Panc1 (cell line): ENCODE results near the gene SARS1. TPM values are rescaled to one million over a fixed set of nuclear protein-coding genes. Genes with fewer than 3 reads are reported as not detected.

Experiments used
- ATAC-seq: fragments of 200-7000 bp; cut with Tn5 transposase; 2 replicates; pipeline ENCODE4 v1.9.1; 2020; ENCODE audit warnings: mild to moderate bottlenecking, moderate library complexity
- BruUV-seq: library from RNA; stranded (reverse); fragments of 400-500 nt; replicated peaks from 2 replicates; lab custom pipeline; 2021; lab: Mats Ljungman, UMichigan
- CTCF ChIA-PET: fragments of 300-600 bp; sonication (Branson Sonifier 250); formaldehyde crosslinking; loops from one replicate; lab custom pipeline; 2022; ENCODE audit warnings: antibody characterized with exemption; lab: Charles Lee
- POLR2A ChIA-PET: fragments of 300-600 bp; sonication (Branson Sonifier 250); formaldehyde crosslinking; loops from one replicate; lab custom pipeline; 2022; ENCODE audit warnings: antibody characterized with exemption; lab: Charles Lee
- DNase-seq: peaks from one replicate; pipeline ENCODE4 v3.0.0-alpha.2; 2010; ENCODE audit warnings: low read depth, low spot score
- H3K27ac ChIP-seq: 2 replicates; pipeline ENCODE4 v1.5.1; 2011; ENCODE audit warnings: mild to moderate bottlenecking, low read length, inconsistent platforms
- H3K27me3 ChIP-seq: fragments of 200-500 bp; sonication (Bioruptor generic); 2 replicates; pipeline ENCODE4 v1.6.0; 2014; ENCODE audit warnings: low read length, inconsistent platforms; ENCODE audit not compliant: control insufficient read depth, insufficient read depth
- H3K36me3 ChIP-seq: fragments of 200-500 bp; sonication (Bioruptor generic); 2 replicates; pipeline ENCODE4 v1.5.1; 2014; ENCODE audit warnings: inconsistent platforms, mild to moderate bottlenecking, low read length, moderate library complexity; ENCODE audit not compliant: control insufficient read depth, insufficient read depth
- H3K4me1 ChIP-seq: 2 replicates; pipeline ENCODE4 v1.5.1; 2011; ENCODE audit warnings: inconsistent platforms, mild to moderate bottlenecking, low read length, moderate library complexity; ENCODE audit not compliant: control insufficient read depth, insufficient read depth
- H3K4me3 ChIP-seq, 2 experiments: 2 replicates each; pipeline ENCODE4 v1.5.1; 2011 to 2012; ENCODE audit warnings: low read depth in 2 of 2, low read length in 2 of 2, mild to moderate bottlenecking in 2 of 2, inconsistent platforms in 1 of 2, moderate library complexity in 1 of 2
- H3K9me3 ChIP-seq: fragments of 200-500 bp; sonication (Bioruptor generic); 2 replicates; pipeline ENCODE4 v1.5.1; 2014; ENCODE audit warnings: low read depth, mild to moderate bottlenecking, inconsistent platforms, low read length, moderate library complexity; ENCODE audit not compliant: control insufficient read depth, insufficient read depth
- POLR2AphosphoS5 ChIP-seq: IDR thresholded peaks from 2 replicates; pipeline ENCODE4 v1.6.1; 2012; ENCODE audit warnings: mild to moderate bottlenecking, low read depth, low read length, moderate library complexity
- SIN3A ChIP-seq: IDR thresholded peaks from 2 replicates; pipeline ENCODE4 v1.6.1; 2012; ENCODE audit warnings: low read depth, mild to moderate bottlenecking, low read length, moderate library complexity, borderline replicate concordance; ENCODE audit not compliant: insufficient read depth
- TCF7L2 ChIP-seq: IDR thresholded peaks from 2 replicates; pipeline ENCODE4 v1.6.1; 2011; ENCODE audit warnings: mild to moderate bottlenecking, low read depth, low read length, inconsistent platforms
- in situ Hi-C: cut with HindIII; loops from 2 replicates; pipeline ENCODE4 v1.10.0; 2016; ENCODE audit warnings: low sequenced_read_pairs, low pct_unique_long_range_greater_than_20kb
- intact Hi-C: fragments of 100-400 bp; cut with micrococcal nuclease; formaldehyde crosslinking; loops from one replicate; pipeline ENCODE4 v1.10.0; 2022; ENCODE audit not compliant: unreplicated experiment
- total RNA-seq: library from RNA; stranded (reverse); gene quantifications from one replicate; pipeline ENCODE4 v1.2.1, GENCODE V29; 2021; ENCODE audit not compliant: unreplicated experiment
- TF ChIP-seq, protein P1 (sequence below): fragments of 450-650 bp; IDR thresholded peaks from 2 replicates; pipeline ENCODE4 v1.5.1; 2017; ENCODE audit warnings: mild to moderate bottlenecking
- TF ChIP-seq, protein P2 (sequence below), 2 experiments: IDR thresholded peaks; 2 replicates each; pipeline ENCODE4 v1.6.1; 2011 to 2012; ENCODE audit warnings: low read depth in 2 of 2, control low read depth in 1 of 2, low read length in 1 of 2, mild to moderate bottlenecking in 1 of 2, moderate library complexity in 1 of 2; ENCODE audit not compliant: insufficient read depth in 1 of 2

Gene SARS1
- total RNA-seq, 1 experiment from 2014 or later: 115 TPM

DNA sequence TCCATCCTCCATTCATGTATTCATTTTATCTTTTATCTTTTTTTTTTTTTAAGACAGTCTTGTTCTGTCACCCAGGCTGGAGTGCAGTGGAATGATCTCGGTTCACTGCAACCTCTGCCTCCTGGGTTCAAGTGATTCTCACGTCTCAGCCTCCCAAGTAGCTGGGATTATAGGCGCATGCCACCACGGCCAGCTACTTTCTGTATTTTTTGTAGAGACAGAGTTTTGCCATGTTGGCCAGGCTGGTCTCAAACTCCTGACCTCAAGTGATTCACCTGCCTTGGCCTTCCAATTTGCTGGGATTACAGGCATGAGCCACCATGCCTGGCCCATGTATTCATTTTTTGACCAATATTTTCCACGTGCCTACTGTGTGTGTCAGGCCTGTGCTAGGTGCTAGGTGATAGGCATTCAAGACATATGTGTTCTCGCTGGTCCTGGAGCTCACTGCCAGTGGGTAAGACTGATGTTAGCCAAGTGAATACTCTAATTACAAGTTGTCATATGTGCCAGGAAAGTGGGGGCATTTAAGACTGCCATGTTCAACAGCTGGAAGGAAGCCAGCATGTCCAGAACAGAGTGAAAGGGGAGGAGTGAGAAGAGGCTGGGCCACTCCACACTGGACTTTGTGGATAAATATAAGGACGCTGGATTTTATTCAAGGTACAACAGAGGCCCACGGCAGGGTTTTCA, 30.3 kb downstream of the SARS1 start:
- Histone ChIP-seq H3K4me1 (peaks cover 2% of the 10 kb centered on the region), H3K27me3 (no peaks in the 10 kb centered on the region), H3K27ac (no peak overlapping the region), H3K4me3 (no peak overlapping the region), H3K36me3 (no peaks in the 10 kb centered on the region), H3K9me3 (no peaks in the 10 kb centered on the region)
- no TSS peak for BruUV-seq
- in situ Hi-C loops: no loop called here
- intact Hi-C loops: no loop called here
- TF ChIP-seq POLR2AphosphoS5: no peak
- TF ChIP-seq TCF7L2: no peak
- TF ChIP-seq, protein P1, sequence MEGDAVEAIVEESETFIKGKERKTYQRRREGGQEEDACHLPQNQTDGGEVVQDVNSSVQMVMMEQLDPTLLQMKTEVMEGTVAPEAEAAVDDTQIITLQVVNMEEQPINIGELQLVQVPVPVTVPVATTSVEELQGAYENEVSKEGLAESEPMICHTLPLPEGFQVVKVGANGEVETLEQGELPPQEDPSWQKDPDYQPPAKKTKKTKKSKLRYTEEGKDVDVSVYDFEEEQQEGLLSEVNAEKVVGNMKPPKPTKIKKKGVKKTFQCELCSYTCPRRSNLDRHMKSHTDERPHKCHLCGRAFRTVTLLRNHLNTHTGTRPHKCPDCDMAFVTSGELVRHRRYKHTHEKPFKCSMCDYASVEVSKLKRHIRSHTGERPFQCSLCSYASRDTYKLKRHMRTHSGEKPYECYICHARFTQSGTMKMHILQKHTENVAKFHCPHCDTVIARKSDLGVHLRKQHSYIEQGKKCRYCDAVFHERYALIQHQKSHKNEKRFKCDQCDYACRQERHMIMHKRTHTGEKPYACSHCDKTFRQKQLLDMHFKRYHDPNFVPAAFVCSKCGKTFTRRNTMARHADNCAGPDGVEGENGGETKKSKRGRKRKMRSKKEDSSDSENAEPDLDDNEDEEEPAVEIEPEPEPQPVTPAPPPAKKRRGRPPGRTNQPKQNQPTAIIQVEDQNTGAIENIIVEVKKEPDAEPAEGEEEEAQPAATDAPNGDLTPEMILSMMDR: no peak
- TF ChIP-seq SIN3A: no peak
- TF ChIP-seq, protein P2, sequence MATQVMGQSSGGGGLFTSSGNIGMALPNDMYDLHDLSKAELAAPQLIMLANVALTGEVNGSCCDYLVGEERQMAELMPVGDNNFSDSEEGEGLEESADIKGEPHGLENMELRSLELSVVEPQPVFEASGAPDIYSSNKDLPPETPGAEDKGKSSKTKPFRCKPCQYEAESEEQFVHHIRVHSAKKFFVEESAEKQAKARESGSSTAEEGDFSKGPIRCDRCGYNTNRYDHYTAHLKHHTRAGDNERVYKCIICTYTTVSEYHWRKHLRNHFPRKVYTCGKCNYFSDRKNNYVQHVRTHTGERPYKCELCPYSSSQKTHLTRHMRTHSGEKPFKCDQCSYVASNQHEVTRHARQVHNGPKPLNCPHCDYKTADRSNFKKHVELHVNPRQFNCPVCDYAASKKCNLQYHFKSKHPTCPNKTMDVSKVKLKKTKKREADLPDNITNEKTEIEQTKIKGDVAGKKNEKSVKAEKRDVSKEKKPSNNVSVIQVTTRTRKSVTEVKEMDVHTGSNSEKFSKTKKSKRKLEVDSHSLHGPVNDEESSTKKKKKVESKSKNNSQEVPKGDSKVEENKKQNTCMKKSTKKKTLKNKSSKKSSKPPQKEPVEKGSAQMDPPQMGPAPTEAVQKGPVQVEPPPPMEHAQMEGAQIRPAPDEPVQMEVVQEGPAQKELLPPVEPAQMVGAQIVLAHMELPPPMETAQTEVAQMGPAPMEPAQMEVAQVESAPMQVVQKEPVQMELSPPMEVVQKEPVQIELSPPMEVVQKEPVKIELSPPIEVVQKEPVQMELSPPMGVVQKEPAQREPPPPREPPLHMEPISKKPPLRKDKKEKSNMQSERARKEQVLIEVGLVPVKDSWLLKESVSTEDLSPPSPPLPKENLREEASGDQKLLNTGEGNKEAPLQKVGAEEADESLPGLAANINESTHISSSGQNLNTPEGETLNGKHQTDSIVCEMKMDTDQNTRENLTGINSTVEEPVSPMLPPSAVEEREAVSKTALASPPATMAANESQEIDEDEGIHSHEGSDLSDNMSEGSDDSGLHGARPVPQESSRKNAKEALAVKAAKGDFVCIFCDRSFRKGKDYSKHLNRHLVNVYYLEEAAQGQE (IDR thresholded peaks at IDR 0.05; ENCODE audit: insufficient read depth in 1 of 2, low read depth in 2 of 2, low read length in 1 of 2): no peak
- ATAC-seq: no peak
- DNase-seq: no peak
- CTCF ChIA-PET: no interaction called here
- POLR2A ChIA-PET: no interaction called here

DNA sequence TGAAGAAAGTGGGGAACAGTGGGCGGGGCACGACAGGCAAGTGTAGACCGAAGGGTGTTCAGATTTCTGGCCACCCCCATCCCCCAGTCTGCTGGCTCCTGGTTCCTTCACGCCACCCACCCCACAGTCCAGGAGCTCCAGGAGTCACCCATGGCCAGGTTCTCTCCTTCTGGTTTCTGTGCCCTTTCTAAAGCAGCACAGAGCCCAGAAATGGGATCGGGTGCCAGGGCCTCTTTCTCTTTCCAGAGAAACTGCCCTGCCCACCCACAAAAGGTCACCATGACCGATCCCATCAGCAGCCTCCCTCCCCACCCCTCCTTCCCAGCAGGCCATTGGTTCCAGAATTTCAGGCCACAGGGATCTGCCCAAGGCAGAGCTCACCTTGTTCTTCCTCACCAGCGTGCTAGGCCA, 32.4 kb downstream of the SARS1 start:
- ATAC-seq (no peak), DNase-seq (no peak)
- peaks cover 3% of the 10 kb centered on the region for H3K4me1 ChIP-seq
- H3K27me3 ChIP-seq: no peaks in the 10 kb centered on the region
- no TSS peak for BruUV-seq
- CTCF ChIA-PET: interaction anchor here (0.7 kb wide), 1 partner anchor 22 kb away, joined by 3 read pairs; no protein-coding TSS in a partner anchor
- H3K27ac ChIP-seq: no peak overlapping the region
- in situ Hi-C loops (no loop called here), intact Hi-C loops (no loop called here)
- H3K4me3 ChIP-seq: no peak overlapping the region
- H3K36me3 ChIP-seq: no peaks in the 10 kb centered on the region
- POLR2A ChIA-PET: interaction anchor here (1.0 kb wide), 1 partner anchor 266 kb away, joined by 3 read pairs; no protein-coding TSS in a partner anchor
- H3K9me3 ChIP-seq: no peaks in the 10 kb centered on the region
- no peak for TF ChIP-seq POLR2AphosphoS5
